Endothelial cell of hepatic sinusoid (primary cell): ENCODE data around the gene COL20A1.

Source experiments
- in situ Hi-C: cut with HindIII; loops from 2 replicates; pipeline ENCODE4 v1.10.0; 2017; ENCODE audit warnings: low sequenced_read_pairs

The COL20A1 gene

GRCh38 chr20:63275825-63276224, 17.2 kb upstream of the COL20A1 start:
- in situ Hi-C loops = loop anchor here (5.0 to 25.0 kb wide), 3 partner anchors 54 to 189 kb away; no protein-coding TSS in a partner anchor

GRCh38 chr20:63276956-63277355, 16.0 kb upstream of the COL20A1 start:
- in situ Hi-C loops = loop anchor here (5.0 to 25.0 kb wide), 3 partner anchors 55 to 190 kb away; no protein-coding TSS in a partner anchor

GRCh38 chr20:63277466-63278272, 15.3 kb upstream of the COL20A1 start:
- in situ Hi-C loops = loop anchor here (5.0 to 25.0 kb wide), 3 partner anchors 55 to 190 kb away; no protein-coding TSS in a partner anchor

GRCh38 chr20:63278661-63279060, 14.3 kb upstream of the COL20A1 start:
- in situ Hi-C loops = loop anchor here (5.0 to 25.0 kb wide), 3 partner anchors 56 to 191 kb away; no protein-coding TSS in a partner anchor

DNA sequence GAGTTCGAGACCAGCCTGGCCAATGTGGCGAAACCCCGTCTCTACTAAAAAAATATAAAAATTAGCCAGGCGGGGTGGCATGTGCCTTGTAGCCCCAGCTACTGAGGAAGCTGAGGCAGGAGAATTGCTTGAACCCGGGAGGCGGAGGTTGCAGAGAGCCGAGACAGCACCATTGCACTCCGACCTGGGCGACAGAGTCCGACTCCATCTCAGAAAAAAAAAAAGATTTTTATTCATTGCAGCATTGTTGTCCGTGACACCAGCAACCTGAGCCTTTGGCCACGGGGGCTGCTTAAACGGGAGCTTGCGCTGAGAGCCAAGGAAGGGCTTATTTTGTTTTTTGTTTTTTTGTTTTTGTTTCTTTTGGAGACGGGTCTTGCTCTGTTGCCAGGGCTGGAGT, 13.1 kb upstream of the COL20A1 start:
- in situ Hi-C loops = loop anchor here (5.0 to 25.0 kb wide), 3 partner anchors 58 to 193 kb away; no protein-coding TSS in a partner anchor

GRCh38 chr20:63280371-63280770, 12.6 kb upstream of the COL20A1 start:
- in situ Hi-C loops = loop anchor here (25.0 kb wide), 1 partner anchor 193 kb away; no protein-coding TSS in a partner anchor

GRCh38 chr20:63280929-63281545, 11.9 kb upstream of the COL20A1 start:
- in situ Hi-C loops = loop anchor here (25.0 kb wide), 1 partner anchor 194 kb away; no protein-coding TSS in a partner anchor

GRCh38 chr20:63281742-63282665, 11.0 kb upstream of the COL20A1 start:
- in situ Hi-C loops = loop anchor here (25.0 kb wide), 1 partner anchor 195 kb away; no protein-coding TSS in a partner anchor

DNA sequence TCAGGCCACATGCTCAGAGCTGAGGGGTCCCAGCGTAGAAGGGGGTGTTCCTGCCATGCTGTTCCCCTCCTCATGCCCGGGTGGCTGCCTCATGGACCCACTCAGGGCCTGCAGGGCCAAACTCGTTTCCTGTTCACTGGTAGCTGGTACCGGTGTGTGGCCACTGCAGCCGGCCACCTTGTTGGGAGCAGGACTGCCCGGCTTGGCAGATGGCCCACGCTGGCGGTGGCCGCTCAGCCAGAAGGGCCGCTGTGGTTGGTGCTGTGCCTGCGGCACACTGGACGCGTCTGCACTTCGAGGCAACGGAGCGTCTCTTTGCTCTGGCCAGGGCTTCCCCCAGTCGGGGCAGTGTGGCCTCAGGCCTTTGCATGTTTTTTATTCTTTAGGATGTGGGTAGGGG, 10.0 kb upstream of the COL20A1 start:
- in situ Hi-C loops = loop anchor here (25.0 kb wide), 1 partner anchor 196 kb away; no protein-coding TSS in a partner anchor

DNA sequence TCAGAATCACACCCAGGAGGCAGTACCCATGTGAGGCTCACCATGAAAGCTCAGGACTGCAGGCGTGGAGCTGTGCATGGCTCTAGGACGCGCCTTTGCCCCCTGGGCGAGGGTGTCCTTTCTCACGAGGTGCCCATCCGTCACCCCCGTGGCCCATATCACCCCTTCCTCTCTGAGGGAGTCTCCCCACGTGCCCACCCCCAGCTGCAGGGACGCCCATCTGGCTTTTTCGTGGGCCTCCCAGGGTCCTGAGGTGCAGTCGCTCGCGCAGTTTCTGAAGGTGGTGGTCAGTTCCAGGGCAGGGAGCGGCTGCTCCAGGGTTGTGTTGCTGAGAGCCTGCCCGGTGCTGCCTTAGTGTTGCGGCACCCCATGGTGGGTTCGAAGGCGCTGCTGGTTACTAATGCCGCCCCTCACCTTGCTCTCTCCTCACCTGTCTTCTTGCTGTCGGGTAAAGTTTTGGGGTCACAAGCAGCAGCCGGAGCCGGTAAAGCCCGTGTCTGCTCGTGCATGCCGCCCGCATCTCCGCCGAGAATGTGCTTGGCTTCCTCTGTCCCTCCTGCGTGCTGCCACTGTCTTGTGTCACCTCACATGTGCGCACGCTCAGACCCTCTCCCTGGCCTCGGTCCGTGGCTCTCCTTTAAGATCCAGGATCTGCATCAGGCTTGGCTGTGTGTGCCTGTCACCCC, 9.4 kb upstream of the COL20A1 start:
- in situ Hi-C loops = loop anchor here (25.0 kb wide), 1 partner anchor 196 kb away; no protein-coding TSS in a partner anchor

GRCh38 chr20:63284083-63284440, 8.9 kb upstream of the COL20A1 start:
- in situ Hi-C loops = loop anchor here (25.0 kb wide), 1 partner anchor 197 kb away; no protein-coding TSS in a partner anchor

DNA sequence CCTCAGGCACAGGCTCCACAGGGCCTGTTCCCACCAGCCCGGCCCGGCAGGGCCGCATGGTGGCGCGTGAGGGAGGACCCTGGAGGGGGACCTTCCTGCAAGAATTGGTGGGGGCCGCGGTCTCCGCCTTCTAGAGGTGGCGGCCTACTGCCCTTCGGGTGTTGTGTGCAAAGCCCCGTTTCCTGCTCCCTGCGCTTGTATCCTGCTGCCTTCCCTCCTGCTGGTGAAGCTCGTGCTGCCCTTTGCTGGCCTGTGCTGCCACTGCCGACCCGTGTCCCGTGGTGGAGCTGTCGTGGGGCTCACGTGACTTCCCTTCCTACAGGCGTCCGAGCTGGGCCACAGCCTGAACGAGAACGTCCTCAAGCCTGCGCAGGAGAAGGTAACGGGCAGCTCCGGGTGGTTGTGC, 8.4 kb upstream of the COL20A1 start:
- in situ Hi-C loops = loop anchor here (25.0 kb wide), 1 partner anchor 197 kb away; no protein-coding TSS in a partner anchor

DNA sequence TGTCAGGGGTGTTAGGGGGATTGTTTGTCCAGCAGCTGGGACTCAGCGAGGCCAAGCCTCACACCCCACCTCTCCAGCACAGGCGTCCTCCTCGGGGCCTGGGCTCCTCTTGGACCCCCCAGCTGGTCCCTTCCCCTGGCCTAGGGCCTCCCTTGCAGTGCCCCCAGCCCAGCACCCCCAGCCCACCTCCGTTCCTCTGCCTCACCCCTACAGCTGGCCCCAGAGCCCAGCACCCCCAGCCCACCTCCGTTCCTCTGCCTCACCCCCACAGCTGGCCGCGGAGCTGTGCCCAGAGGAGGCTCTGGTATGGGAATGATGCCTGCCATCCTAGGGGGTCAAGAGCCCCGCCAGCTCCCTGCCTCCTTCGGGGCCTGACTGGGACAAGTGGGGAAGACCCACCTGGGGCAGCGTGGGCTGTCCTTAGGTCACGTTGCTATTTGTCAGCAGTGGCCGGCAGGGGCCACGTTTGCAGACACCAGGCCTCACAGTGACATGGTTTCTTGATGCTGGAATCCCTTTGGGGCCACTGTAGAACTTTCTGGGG, 7.9 kb upstream of the COL20A1 start:
- in situ Hi-C loops = loop anchor here (25.0 kb wide), 1 partner anchor 198 kb away; no protein-coding TSS in a partner anchor

DNA sequence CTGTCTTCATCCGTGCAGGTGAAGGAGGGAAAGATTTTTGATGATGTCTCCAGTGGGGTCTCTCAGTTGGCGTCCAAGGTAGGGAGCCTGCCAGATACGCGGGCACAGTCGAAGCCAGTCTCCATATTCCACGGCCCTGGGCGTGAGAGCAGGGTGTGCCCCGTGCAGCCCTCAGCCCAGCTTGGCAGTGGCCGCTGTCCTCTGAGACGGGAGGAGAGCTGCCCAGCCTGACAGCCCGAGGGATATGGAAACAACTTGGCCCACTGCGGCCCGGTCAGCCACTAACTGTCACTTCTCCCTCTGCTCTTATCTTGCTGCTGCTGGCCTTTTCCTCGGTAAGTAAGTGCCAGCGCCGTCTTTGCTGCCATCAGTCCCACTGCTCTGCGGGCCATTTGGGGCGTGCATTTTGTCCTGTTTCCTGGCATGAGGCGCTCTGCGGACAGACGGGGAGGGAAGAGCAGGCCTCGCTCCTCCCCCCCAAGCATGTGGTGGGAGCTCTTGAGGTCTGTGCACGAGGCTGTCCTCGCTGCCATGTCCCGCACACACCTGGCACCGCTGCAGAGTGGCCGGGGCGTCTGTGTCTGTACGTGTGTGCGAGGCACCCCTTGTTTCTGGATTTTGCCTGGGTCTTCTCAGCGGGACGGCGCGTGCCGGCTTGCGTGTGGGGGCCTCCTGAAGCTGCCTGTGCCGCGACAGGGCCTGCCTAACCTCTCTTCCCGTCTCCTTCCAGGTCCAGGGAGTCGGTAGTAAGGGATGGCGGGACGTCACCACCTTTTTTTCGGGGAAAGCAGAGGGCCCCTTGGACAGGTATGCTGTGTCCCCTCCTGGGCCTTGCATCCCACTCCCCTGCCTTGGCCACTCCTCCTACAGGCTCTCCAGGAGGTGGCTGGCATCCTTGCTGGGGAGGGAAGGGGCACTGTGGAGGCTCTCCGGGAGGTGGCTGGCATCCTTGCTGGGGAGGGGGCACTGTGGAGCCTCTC, 7.1 kb upstream of the COL20A1 start:
- in situ Hi-C loops = loop anchor here (25.0 kb wide), 1 partner anchor 199 kb away; no protein-coding TSS in a partner anchor

DNA sequence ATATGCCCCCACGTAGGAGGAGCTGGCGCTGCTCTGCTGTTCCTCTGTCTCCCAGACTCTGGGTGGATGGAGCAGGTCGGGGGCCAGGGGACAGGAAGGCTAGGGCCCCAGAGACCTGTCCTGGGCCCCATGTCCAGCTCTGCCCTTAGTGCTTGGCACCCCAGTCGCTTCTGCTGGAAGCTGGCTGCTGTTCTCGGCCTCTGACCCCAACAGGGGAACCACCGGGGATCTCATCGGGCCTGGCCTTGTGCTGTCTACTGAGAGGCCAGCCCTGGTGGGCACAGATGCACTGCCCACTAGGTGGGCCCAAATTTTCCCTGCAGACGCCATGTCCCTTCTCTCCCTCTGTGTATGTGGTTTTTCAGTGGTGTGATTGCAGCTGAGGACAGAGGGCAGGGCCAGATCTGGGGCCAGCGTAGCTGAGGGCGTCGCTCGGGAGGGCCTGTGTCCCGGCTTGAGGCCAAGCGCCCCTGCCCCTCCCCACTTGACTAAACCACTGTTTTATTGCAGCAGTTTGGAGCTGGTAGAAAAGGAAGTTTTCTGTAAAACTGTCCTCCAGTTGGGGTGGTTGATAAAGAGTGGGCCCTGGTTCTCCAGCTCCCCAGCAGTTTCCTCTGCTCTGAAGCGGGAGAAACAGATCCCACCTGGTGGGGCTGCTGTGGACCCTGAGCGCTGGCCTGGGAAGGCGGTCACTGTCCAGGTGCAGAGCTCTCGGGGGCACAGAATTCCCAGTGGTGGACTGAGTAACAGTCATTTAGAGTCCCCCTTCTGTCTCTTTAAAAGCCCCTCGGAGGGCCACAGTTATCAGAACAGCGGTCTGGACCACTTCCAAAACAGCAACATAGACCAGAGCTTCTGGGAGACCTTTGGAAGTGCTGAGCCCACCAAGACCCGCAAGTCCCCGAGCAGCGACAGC, 5.9 kb upstream of the COL20A1 start:
- in situ Hi-C loops = loop anchor here (25.0 kb wide), 1 partner anchor 200 kb away; no protein-coding TSS in a partner anchor

- in situ Hi-C loops = loop anchor here (25.0 kb wide), 1 partner anchor 201 kb away; no protein-coding TSS in a partner anchor
Observed at GRCh38 chr20:63287697-63288580, 5.0 kb upstream of the COL20A1 start.
